Neural progenitor cell (in vitro differentiated cells): ENCODE data around the gene PARD6A. TPM values are rescaled to one million over a fixed set of nuclear protein-coding genes. Genes with fewer than 3 reads are reported as not detected.

Experiments used
- DNase-seq: peaks from one replicate; pipeline ENCODE4 v3.0.0-alpha.2; 2016; ENCODE audit warnings: low spot score
- H2AFZ ChIP-seq: fragments of 200-600 bp; sonication (generic); replicated peaks from 2 replicates; pipeline ENCODE4 v1.6.1; 2016; ENCODE audit warnings: antibody characterized with exemption
- H3F3A ChIP-seq: fragments of 200-600 bp; sonication (generic); 2 replicates; pipeline ENCODE4 v1.6.1; 2016; ENCODE audit warnings: antibody characterized with exemption, low read depth
- H3K27ac ChIP-seq: fragments of 200-600 bp; sonication (generic); 2 replicates; pipeline ENCODE4 v1.5.1; 2016; ENCODE audit warnings: mild to moderate bottlenecking
- H3K27me3 ChIP-seq: fragments of 200-600 bp; sonication (generic); 2 replicates; pipeline ENCODE4 v1.6.1; 2016; ENCODE audit warnings: mild to moderate bottlenecking, moderate library complexity
- H3K36me3 ChIP-seq: fragments of 200-600 bp; sonication (generic); 2 replicates; pipeline ENCODE4 v1.5.1; 2016
- H3K4me1 ChIP-seq: fragments of 200-600 bp; sonication (generic); 2 replicates; pipeline ENCODE4 v1.6.1; 2016; ENCODE audit warnings: mixed run types
- H3K4me2 ChIP-seq: fragments of 200-600 bp; sonication (generic); 2 replicates; pipeline ENCODE4 v1.6.1; 2016
- H3K4me3 ChIP-seq: fragments of 200-600 bp; sonication (generic); 2 replicates; pipeline ENCODE4 v1.5.1; 2016
- H3K79me2 ChIP-seq: fragments of 200-600 bp; sonication (generic); 2 replicates; pipeline ENCODE4 v1.6.1; 2016; ENCODE audit warnings: low read depth
- H3K9ac ChIP-seq: fragments of 200-600 bp; sonication (generic); 2 replicates; pipeline ENCODE4 v1.6.1; 2016
- H3K9me3 ChIP-seq: fragments of 200-600 bp; sonication (generic); 2 replicates; pipeline ENCODE4 v1.5.1; 2016; ENCODE audit warnings: low read depth
- H4K20me1 ChIP-seq: fragments of 200-600 bp; sonication (generic); 2 replicates; pipeline ENCODE4 v1.6.1; 2016; ENCODE audit warnings: low read depth
- H3K27ac Mint-ChIP-seq: 3 replicates; pipeline ENCODE4 v1.8.0; 2021; ENCODE audit warnings: mixed read lengths
- H3K27me3 Mint-ChIP-seq: 2 replicates; pipeline ENCODE4 v1.8.0; 2022; ENCODE audit warnings: low read depth, mild to moderate bottlenecking, inconsistent platforms, moderate library complexity, mixed read lengths; ENCODE audit not compliant: insufficient read depth
- H3K36me3 Mint-ChIP-seq: 3 replicates; pipeline ENCODE4 v1.8.0; 2021; ENCODE audit warnings: mixed read lengths
- H3K4me1 Mint-ChIP-seq: 3 replicates; pipeline ENCODE4 v1.8.0; 2021; ENCODE audit warnings: mixed read lengths
- H3K4me3 Mint-ChIP-seq: 3 replicates; pipeline ENCODE4 v1.8.0; 2021; ENCODE audit warnings: mild to moderate bottlenecking, moderate library complexity, mixed read lengths
- H3K9me3 Mint-ChIP-seq: 3 replicates; pipeline ENCODE4 v1.8.0; 2020; ENCODE audit warnings: mixed read lengths
- CTCF ChIP-seq: fragments of 200-600 bp; sonication (generic); IDR thresholded peaks from 2 replicates; pipeline ENCODE4 v1.5.1; 2017; ENCODE audit warnings: antibody characterized with exemption, mild to moderate bottlenecking
- EZH2 ChIP-seq: fragments of 200-600 bp; sonication (generic); IDR thresholded peaks from 2 replicates; pipeline ENCODE4 v1.6.1; 2017; ENCODE audit warnings: antibody characterized with exemption, mild to moderate bottlenecking, moderate library complexity
- EZH2phosphoT487 ChIP-seq: fragments of 200-600 bp; sonication (generic); IDR thresholded peaks from 2 replicates; pipeline ENCODE4 v1.6.1; 2017; ENCODE audit warnings: antibody characterized with exemption
- total RNA-seq: library from RNA; depleted of rRNA; stranded (reverse); fragments of >200 nt; gene quantifications from 2 replicates; pipeline ENCODE4 v1.2.3, GENCODE V29; 2015; ENCODE audit warnings: low replicate concordance

The PARD6A gene
- total RNA-seq, 1 donor from 2014 or later: 2.7 TPM

GRCh38 chr16:67648764-67649407, 11.9 kb upstream of the PARD6A start:
- Mint-ChIP-seq H3K27ac (no peak overlapping the region), H3K36me3 (no peaks in the 10 kb centered on the region), H3K4me3 (peak overlapping the region; percentile 50), H3K27me3 (peaks cover 26% of the 10 kb centered on the region), H3K9me3 (no peaks in the 10 kb centered on the region), H3K4me1 (peaks cover 10% of the 10 kb centered on the region)
- Histone ChIP-seq H3K4me2 (no peak overlapping the region), H3F3A (peaks cover 8% of the 10 kb centered on the region), H3K9ac (no peak overlapping the region), H4K20me1 (peaks cover 33% of the 10 kb centered on the region), H3K9me3 (no peaks in the 10 kb centered on the region), H2AFZ (no peak overlapping the region), H3K36me3 (no peaks in the 10 kb centered on the region), H3K4me3 (no peak overlapping the region), H3K79me2 (no peaks in the 10 kb centered on the region), H3K27ac (no peak overlapping the region), H3K27me3 (peaks cover 58% of the 10 kb centered on the region), H3K4me1 (peaks cover 7% of the 10 kb centered on the region)
- TF ChIP-seq EZH2phosphoT487: no peak
- no peak for TF ChIP-seq EZH2
- TF ChIP-seq CTCF: no peak
- DNase-seq: no peak

- Histone ChIP-seq H3K27ac (no peak overlapping the region), H4K20me1 (peaks cover 39% of the 10 kb centered on the region), H3K9ac (no peak overlapping the region), H3K27me3 (peaks cover 58% of the 10 kb centered on the region), H2AFZ (no peak overlapping the region), H3K9me3 (no peaks in the 10 kb centered on the region), H3K79me2 (no peaks in the 10 kb centered on the region), H3F3A (peaks cover 8% of the 10 kb centered on the region), H3K4me3 (no peak overlapping the region), H3K36me3 (no peaks in the 10 kb centered on the region), H3K4me2 (no peak overlapping the region), H3K4me1 (peaks cover 7% of the 10 kb centered on the region)
- no peak overlapping the region for H3K27ac Mint-ChIP-seq
- H3K9me3 Mint-ChIP-seq: no peaks in the 10 kb centered on the region
- TF ChIP-seq CTCF (no peak), EZH2phosphoT487 (no peak), EZH2 (no peak)
- H3K27me3 Mint-ChIP-seq: peaks cover 25% of the 10 kb centered on the region
- no peak overlapping the region for H3K4me3 Mint-ChIP-seq
- peaks cover 10% of the 10 kb centered on the region for H3K4me1 Mint-ChIP-seq
- H3K36me3 Mint-ChIP-seq: no peaks in the 10 kb centered on the region
- DNase-seq: peak; percentile 80
Measured at GRCh38 chr16:67649494-67649931, 11.2 kb upstream of the PARD6A start.

GRCh38 chr16:67650023-67650422, 10.7 kb upstream of the PARD6A start:
- no peak for DNase-seq
- no peak overlapping the region for H3K9ac ChIP-seq
- Mint-ChIP-seq H3K9me3 (no peaks in the 10 kb centered on the region), H3K36me3 (no peaks in the 10 kb centered on the region), H3K27ac (no peak overlapping the region), H3K4me1 (peaks cover 10% of the 10 kb centered on the region), H3K27me3 (peaks cover 28% of the 10 kb centered on the region), H3K4me3 (no peak overlapping the region)
- no peaks in the 10 kb centered on the region for H3K79me2 ChIP-seq
- H2AFZ ChIP-seq: no peak overlapping the region
- no peak overlapping the region for H3K4me3 ChIP-seq
- TF ChIP-seq EZH2 (no peak), CTCF (no peak), EZH2phosphoT487 (no peak)
- H3K36me3 ChIP-seq: no peaks in the 10 kb centered on the region
- peaks cover 7% of the 10 kb centered on the region for H3K4me1 ChIP-seq
- no peaks in the 10 kb centered on the region for H3K9me3 ChIP-seq
- H3F3A ChIP-seq: peaks cover 8% of the 10 kb centered on the region
- no peak overlapping the region for H3K4me2 ChIP-seq
- H3K27me3 ChIP-seq: peaks cover 59% of the 10 kb centered on the region
- H3K27ac ChIP-seq: no peak overlapping the region
- H4K20me1 ChIP-seq: peaks cover 44% of the 10 kb centered on the region
